Measurements from ENCODE around the gene MLYCD.

Gene MLYCD

GRCh38 chr16:83925957-83926725 is 27.2 kb downstream of the MLYCD start:
- no peak for TF ChIP-seq CTCF (IDR thresholded peaks at IDR 0.05)

GRCh38 chr16:83926726-83927397 is 27.9 kb downstream of the MLYCD start:
- peak; percentile 99 for TF ChIP-seq CTCF (IDR thresholded peaks at IDR 0.05)

GRCh38 chr16:83928341-83929055 is 29.6 kb downstream of the MLYCD start:
- TF ChIP-seq CTCF (IDR thresholded peaks at IDR 0.05): no peak

GRCh38 chr16:83929811-83930555 is 31.1 kb downstream of the MLYCD start:
- no peak for TF ChIP-seq CTCF (IDR thresholded peaks at IDR 0.05)

- TF ChIP-seq CTCF (IDR thresholded peaks at IDR 0.05): no peak
Observed at GRCh38 chr16:83930730-83931500, 32.0 kb downstream of the MLYCD start.

- no peak for TF ChIP-seq CTCF (IDR thresholded peaks at IDR 0.05)
Observed at GRCh38 chr16:83931556-83931955, 32.6 kb downstream of the MLYCD start.

All from LNCAP (cell line).